GM19438 (cell line): Measurements from ENCODE around the gene HOXA13.

Experiments
- ATAC-seq: cut with Tn5 transposase; IDR thresholded peaks from one replicate; pipeline ENCODE4 v1.9.1; 2021; ENCODE audit warnings: low read depth; ENCODE audit not compliant: unreplicated experiment

HOXA13 gene

GRCh38 chr7:27208998-27209397 is 9.1 kb upstream of the HOXA13 start:
- no peak for ATAC-seq

DNA sequence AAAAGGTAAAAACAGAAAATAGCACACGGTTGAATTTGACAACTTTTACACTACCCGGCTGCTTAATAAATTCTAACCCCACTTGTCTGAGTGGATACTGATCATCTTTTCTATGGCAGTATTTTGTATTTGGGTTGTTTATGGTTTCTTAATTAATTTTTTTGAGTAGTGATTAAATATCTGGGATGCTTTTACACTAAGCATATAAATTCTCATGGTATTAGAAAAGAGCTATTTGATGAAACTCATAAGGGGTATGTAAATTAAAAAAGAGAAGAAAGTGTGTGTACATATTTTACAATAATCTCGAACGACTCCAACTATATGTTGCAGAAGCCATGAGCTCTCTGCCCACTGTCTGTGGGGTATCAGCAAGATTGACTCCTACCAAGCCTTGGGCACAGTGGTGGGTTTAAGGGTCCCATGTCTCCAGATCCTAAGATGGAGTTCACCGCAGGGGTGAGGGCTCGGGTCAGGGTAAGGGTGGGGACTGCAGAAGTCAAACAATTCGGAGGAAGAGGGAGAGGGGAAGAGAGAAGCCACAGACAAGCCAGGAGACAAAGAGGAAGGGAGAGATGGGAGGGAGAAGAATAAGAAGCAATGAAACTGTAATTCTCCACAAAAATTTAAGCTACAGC is 7.6 kb upstream of the HOXA13 start:
- ATAC-seq: no peak

DNA sequence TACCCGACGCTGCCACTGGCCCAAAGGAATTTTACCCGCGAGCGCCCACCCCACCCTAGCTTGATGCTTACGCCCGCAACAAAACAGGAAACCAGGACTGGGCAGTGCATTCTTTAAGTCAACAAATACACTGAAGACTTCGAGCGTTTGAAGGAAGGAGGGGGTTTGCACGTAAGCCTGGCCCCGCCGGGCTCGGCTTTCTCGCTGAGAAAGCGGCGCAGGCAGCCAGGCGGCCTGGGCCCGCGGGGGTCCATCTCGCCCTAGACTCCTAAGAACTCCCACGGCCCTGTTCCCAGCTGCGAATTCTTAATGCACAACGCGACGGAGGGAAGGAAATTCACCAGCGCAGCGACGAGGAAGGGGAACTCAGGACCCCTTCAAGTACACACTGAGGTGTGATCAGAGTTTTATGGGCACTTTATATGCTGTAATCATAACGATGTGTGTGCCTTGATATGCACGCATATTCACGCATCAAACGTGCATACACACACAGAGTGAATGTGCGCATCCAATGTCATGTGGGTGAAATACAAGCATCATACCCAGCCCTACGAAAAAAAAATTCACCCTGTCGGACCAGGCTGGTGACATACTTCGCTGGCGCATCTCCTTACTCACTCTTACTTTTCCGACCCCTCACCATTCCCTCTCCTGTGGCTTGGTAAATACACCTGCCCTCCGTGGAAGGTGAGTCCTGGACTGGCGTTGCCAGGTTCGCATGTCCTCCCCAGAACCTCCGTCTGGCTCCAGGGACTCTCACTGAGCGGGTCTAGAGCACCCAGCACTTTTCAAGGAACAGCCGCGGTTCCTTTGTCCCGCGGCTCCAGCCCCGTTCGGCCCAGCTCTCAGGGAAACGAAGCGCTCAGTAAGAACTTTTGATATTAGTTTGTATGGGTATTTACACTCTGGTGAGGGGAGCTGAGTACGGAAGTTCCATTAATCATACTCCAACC is 5.7 kb upstream of the HOXA13 start:
- no peak for ATAC-seq

- ATAC-seq: no peak
These were observed 5.0 kb upstream of the HOXA13 start for GRCh38 chr7:27204851-27205322.

- no peak for ATAC-seq
These were observed 4.2 kb upstream of the HOXA13 start for GRCh38 chr7:27203964-27204594.

DNA sequence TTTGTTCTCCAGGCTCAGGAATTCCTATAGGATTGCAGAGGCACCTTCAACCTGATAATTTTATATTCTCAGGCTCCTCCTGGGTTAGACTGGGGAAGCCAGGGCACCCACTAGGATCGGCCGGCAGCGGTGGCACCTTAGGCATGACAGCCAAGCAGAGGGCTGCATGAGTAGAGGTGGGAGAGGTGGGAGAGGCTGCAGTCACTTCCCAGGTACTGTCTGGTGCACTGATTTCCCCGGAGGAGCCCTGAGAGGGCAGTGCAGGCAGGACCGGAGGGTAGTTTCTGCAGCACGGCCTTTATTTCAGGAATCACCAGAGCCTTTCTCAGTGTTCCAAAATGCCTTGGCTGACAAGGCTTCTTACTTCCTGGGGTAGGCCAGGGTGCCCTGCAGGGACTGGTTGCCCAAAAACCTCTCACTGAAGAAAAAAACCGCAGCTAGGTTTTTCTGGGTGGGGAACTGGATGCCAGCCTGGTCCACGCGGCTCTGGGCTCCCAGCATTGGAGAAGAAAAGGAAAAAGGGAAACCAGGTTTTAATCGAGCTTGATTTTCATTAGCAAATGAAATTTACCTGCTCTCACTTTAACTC is 3.6 kb upstream of the HOXA13 start:
- no peak for ATAC-seq

DNA sequence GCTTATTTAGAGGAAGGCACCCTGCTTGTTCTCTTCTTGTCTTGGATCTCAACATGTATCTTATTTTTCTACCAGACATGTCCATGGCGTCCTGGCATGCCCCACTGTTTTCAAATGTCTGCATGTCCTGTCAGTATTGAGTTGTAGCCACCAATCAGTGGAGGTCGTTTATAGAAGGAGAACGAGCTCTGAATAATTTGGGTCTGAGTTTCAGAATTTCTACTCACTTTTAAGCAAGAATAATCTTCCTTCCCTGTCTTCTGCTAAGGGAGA is 2.9 kb upstream of the HOXA13 start:
- no peak for ATAC-seq

DNA sequence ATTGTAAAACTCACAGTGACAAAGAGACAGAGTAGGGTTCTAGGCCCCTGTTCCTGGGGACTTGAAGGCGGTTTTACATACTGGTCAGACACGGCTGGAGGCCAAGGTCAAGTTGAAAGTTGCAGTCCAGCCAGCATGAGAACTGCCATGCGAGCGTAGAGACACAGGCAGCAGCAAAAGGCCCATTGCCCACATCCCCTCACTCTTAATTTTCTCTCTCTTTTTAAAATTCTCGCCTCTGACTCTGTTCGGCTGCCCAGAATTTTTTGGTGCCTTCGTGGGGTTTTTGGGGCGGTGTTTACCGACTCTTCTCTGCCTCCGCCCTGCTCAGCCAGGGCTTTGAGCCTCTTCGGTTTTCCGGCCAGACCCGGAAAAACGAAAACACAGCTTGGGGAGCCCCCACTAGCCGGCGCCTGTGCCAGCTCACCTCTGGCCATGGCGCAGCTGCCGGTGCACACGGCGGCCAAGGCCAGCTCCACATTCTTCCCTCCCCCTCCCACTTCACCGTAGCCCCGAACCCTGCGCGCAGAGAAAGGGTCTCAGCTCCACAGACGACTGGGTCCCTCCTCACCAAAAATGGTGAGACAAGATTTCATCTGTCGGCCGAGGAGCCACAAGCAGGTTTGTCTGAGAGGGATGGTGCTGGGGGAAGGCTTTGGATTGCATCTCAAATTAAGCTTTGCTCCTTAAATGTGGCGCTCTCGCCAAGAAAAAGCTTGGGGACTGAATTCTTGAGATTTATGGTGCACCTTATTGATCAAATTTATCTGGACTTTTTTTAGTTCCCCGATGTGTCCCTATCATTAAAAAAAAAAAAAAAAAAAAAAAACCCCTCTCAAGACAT is 2.3 kb upstream of the HOXA13 start:
- no peak for ATAC-seq

DNA sequence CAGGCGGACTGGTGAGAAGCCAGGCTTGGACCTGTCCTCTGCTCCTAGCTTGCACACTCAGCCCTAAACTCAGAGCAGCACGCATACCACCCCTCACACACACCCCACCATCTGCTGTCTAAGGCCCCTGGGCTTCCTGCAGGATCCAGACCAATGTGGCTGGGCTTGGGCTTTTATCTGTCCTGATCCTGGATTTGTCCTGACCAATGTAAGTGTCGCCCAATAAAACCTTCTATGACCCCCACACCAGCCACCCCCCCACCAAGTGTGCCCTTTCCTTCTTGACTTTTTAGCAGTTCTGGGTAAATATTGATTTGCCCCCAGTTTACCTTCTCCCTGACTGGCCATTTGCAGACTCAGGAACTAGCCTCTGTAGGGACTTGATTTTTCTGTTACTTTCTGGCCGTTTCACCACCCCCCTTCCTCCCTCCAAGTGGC is 1.7 kb upstream of the HOXA13 start:
- no peak for ATAC-seq

DNA sequence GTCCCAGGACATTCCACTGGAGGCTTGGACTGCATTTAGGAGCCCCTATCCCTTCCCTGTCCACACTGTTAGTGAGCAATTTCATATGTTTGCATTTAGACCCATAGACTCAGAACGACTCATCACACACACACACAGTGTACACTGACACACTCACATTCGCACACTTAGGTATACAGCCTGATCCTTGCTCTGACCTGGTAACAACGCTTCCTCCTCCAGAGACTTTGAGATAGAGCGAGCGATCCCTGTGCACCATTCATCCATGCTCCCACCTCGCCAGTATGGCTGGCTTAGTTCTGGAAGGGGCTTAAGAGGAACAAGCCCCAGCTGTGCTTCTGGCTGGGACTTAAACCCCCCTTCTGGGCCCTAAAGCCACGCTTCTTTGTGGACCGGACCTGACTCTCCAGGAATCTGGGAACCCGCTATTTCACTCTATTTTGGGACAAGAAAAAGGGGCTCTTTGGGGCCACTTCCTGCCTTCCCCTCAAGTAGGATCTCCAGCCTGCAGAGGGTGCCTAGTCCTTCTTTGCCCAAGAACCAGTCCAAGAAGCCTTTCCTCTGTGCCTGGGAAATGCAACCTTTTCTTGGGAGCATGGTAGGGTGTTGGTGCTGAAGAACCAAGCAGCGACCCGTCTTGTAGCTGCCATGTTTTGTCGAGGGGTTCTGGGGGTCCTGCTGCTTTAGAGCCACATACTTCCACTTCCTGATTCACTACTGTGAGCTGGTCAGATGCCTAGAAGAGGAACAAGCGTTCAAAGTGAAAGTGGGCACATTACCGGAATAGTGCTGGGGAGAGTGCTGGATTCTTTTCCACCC is 1.1 kb upstream of the HOXA13 start:
- ATAC-seq: no peak

DNA sequence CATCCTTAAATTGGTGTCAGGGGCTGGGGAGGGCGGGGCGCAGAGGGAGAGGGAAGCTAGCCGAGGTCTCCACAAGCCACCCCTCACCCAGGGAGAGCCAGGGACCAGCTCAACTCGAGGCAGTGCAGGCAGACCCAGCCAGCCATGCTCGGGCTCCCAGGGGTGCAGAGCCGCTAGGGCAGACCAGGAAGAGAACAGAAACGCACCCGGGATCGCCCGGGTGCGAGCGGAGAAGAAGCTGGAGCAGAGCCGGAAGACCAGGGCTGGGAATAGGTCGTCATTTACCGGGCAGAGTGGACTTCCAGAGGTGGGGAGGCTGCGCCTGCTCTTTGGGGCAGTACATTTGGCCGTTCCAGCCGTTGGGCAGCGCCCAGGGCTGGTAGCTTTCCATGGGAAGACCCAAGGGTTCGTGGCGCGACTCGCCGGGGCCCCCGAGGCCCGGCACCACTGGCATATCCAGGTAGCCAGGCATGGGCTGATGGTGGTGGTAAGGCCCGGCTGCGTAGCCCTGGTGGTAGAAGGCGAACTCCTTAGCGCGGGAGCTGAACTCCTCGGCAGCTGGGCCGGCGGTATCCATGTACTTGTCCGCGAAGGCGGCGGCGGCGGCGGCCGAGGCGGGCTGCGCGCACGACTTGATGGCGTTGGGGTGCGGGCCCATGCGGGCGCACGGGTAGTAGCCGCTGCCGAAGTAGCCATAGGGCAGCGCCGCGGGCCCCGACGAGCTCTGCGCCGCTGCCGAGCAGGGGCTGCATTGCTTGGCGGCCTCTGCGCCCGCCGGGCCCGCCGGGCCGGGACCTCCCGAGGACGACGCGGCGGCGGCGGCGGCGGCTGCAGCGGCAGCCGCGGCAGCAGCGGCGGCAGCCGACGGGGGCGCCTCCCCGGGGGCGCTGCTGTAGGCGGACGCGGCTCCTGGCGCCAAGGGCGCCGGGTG is 755 bp downstream of the HOXA13 start:
- ATAC-seq: no peak

- no peak for ATAC-seq
These were observed 1.6 kb downstream of the HOXA13 start for GRCh38 chr7:27198138-27198841.

DNA sequence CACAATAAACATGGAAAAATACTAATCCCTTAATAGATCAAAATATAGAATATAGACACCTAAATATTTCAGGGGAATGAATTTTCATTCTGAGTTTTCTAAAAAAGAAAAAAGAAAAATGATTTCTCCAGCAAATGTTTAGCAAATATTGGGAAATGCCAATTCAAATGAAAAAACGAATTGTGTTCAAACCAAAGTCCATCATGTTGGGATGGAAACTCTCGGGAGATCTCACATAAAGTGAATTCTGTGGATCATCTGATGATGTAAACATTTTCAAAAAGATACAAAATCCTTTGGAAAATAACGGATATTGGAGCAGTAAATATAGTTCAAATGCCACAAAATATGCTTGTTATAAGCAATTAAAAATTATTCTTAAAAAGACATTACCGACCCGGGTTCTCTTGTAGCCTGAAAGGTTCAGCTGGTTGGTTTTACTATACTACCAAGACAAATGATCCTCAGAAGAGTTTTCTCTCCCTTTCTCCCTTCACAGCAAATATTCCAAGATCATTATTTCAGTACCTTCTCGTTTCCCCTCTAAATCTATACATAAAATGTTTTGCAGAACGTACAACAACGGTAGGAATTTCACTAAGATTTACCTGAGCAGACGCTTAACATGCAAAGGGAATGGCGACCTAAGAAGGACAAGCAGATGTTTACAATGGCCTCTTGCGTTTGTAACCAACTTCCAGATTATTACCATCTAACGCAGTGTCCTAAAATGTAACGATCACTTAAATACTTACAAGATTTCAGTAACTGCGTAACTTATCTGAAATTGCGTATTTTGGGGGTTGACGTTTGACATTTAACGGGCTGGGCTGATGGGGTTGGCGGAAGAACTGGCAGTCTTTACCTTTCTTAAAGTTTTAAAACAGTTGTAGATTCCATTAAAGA is 2.5 kb downstream of the HOXA13 start:
- ATAC-seq: no peak

GRCh38 chr7:27196287-27196767 is 3.6 kb downstream of the HOXA13 start:
- ATAC-seq: no peak

DNA sequence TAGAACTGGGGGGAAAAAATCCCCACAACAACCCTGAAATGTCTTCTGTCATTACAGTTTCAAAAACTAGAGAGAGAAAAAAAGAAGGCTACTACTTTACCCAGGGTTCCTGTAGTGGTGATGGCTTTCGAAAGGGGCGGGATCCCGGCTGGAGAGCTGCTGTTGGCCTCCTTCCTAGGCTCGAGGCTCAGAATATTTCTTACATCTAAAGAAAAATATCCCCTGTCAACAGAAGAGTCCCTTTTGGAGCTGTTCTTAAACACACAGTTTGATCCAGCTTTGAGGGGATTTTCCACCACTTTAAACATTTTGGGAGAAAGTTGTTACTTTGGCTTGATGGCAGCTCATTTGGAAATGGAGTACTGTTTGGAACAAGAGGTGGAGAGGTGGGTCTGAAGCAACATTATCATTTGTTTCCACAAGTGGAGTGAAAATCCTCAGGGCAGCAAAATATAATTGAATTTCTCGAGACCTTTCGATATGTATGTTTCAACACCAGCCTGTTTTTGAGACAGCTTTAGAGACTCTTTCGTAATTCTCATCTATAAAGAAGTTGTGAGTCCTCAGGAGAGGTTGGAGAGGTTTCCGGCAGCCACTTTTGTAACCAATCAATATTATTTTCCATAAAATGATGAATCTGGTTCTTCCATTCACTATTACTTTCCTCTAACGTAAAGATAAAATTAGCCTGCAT is 5.1 kb downstream of the HOXA13 start:
- ATAC-seq: no peak

GRCh38 chr7:27194002-27194352 is 5.9 kb downstream of the HOXA13 start:
- ATAC-seq: no peak
